EL (cell line): ENCODE data around the gene CARMIL3.
"Not testable (repeated sequence)": the region's sequence is repeated elsewhere in the genome, so short reads cannot be mapped to it uniquely, and the experiment has no call there.

Experiments
- DNase-seq: peaks from one replicate; pipeline ENCODE4 v3.0.0-alpha.2; 2016

The CARMIL3 gene

DNA sequence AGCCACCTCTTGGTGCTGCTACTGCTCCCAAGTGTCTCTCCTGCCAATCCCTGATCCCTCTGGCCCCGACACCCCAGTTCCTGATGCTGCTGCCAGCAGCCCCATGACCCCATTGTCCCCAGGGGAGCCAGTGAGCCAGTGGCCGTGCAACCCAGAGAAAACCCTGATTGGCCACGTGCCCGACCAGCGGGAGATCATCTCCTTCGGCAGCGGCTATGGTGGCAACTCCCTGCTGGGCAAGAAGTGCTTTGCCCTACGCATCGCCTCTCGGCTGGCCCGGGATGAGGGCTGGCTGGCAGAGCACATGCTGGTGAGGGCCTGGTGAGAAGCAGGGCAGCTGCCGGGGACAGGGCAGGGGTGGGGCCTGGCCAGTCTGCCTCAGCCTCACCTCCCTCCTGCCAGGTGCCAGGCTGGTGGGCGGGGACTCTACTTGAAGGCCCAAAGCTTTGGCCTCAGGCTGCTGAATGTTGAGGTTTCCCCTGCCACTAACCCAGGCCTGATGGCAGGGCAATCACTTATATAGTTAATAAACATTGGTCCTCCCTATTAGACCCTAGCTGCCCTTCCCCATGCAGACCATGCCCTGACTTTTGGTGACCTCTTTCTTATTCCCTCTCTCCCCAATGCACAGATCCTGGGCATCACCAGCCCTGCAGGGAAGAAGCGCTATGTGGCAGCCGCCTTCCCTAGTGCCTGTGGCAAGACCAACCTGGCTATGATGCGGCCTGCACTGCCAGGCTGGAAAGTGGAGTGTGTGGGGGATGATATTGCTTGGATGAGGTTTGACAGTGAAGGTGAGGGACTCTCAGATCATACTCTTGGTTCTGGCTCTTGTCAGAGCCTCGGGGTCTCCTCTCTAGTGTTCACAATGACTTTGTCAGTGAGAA lies 47.4 kb downstream of the CARMIL3 start:
- no peak for DNase-seq

- DNase-seq, result no peak
These were observed 48.6 kb downstream of the CARMIL3 start for GRCh38 chr14:24100197-24100981.

DNA sequence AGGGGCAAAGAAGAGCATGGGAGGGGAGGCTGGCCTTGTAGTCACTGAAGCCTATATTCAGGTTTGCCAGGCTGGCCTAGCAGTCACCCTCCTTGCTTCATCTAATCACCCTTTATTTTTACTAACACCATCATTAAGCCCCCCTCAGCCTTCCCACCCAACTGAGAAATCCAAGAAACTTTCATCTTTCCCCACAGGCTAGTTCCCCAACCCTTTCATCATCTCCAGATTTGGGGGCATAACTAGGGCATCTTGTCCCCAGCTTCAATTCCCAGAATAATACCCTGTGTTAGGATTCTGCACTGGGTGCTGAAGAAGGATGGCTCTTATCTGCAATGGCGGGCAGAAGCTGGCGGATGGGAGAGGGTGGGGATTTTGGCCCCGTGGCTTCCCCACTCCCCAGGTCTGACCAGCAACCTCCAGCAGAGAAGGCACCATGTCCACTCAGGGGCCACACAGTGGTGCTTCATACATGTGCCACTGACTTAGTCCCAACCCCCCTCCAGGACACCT lies 49.2 kb downstream of the CARMIL3 start:
- DNase-seq, result no peak

DNA sequence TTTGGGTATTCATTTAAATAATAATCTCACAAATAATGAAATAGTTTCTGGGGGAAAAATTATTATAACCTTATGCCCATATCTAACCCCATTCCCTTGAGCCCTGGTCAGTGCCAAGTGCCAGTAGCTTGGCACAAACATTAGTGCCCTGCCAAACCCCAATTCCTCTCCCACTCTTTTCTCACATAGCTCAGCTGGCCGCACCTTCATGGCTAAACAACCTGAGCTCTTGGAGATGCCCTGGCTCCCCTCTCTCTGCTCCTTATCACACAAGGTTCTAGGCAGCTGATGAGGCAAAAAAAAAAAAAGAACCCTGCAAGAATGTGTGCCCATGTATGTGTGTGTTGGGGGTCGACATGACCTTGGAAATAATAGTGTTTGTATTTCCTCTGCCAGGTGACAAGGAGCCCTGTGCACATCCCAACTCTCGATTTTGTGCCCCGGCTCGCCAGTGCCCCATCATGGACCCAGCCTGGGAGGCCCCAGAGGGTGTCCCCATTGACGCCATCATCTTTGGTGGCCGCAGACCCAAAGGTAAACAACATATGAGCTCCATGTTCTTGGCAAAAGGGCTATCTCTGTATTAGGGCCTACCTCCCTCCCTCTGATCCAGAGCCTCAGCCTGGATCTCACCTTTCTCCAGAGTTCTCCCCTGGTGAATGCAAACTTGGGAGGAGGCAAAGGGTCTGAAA lies 50.7 kb downstream of the CARMIL3 start:
- no peak for DNase-seq

GRCh38 chr14:24103451-24103850 lies 51.6 kb downstream of the CARMIL3 start:
- no peak for DNase-seq

DNA sequence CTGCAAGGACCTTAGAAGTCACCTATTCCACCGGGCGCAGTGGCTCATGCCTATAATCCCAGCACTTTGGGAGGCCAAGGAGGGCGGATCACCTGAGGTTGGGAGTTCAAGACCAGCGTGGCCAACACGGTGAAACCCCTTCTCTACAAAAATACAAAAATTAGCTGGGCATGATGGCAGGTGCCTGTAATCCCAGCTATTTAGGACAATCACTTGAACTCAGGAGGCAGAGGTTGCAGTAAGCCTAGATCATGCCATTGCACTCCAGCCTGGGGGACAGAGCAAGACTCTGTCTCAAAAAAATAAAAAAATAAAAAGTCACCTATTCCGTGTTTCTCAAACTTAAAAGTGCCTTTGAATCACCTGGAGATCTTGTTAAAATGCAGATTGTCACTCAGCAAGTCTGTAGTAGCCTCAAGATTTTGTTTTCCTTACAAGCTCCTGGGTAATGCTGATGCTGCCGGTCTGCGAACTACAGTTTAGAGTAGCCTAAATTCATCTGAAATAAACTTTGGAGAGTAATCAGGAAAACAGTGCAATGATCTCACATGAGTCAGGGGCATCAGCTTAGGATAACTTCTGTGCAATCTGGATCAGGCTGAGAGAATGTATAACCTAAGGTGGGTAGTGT lies 53.9 kb downstream of the CARMIL3 start:
- DNase-seq, result not testable (repeated sequence)

- DNase-seq, result no peak
These were observed 55.0 kb downstream of the CARMIL3 start for GRCh38 chr14:24106672-24107271.

DNA sequence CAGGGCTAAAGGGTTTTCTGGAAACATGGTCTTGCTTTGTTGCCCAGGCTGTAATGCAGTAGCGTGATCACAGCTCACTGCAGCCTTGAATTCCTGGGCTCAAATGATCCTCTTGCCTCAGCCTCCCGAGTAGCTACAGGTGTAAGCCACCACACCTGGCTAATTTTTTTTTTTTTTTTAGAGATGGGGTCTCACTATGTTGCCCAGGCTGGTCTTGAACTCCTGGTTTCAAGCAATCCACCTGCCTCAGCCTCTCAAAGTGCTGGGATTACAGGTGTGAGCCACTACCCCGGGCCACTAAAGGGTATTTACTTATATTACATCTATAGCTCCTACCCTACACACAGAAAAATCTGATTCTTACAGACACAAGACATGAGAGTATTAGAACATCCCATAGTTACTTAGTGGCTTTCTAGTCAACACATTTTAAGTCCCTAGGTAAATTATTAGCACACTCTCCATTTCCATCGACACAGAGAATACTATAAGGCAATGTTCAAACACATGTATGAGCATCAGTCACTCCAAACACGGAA lies 56.6 kb downstream of the CARMIL3 start:
- no peak for DNase-seq

- no peak for DNase-seq
These were observed 58.3 kb downstream of the CARMIL3 start for GRCh38 chr14:24110060-24110459.

GRCh38 chr14:24110523-24110922 lies 58.7 kb downstream of the CARMIL3 start:
- DNase-seq, result no peak

GRCh38 chr14:24113379-24113800 lies 61.6 kb downstream of the CARMIL3 start:
- no peak for DNase-seq

GRCh38 chr14:24113801-24114531 lies 62.2 kb downstream of the CARMIL3 start:
- DNase-seq, result peak; percentile 95

DNA sequence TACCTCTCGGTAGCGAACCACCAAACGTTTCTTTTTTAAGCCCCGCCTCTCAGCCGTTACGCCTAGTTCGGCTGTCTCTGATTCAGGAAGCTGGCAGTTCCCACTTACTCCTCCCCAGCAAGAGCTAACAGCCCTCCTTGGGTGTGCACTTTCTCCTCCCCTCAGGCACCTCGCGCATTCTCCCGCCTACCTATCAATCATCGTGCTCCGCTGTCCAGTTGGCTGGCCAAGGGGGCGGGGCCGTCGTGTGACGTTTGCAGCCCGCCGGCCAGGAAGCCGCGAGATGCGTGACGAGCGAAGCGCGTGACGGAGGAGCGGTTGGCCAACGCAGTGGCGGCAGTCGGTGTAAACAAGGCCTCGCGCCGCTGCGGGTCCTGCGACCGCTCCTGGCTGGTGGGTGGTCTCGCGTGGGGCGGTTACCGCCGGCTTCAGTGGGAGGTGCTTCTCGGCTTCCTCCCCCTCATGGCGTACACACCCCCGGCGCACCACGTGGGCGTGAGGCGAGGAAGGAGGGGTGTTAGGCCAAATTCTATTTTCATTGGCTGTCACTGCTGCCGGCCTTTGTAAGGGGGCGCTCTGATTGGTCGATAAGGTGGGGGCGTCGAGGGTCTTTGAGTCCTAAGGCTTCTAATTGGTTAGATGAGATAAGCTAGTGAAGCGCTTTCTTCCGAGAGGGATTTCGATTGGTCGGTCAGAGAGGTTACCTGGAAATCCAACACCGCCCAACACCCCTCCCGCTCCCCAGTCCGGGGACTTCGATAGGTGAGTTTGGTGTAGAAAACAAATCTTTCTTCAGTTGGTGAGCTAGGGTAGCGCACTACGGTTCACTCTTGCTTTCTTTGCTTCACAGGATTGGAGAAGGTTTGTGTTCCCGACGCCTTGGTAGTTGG lies 63.0 kb downstream of the CARMIL3 start, which contains the start of the genes DCAF11 and NRL:
TSS of gene DCAF11 (plus strand) at position 246 of the 890 bp plus-strand sequence. CDS start 818 bp downstream, outside the sequence.
TSS of gene NRL (minus strand) at position 418 of the 890 bp plus-strand sequence. CDS start 32,101 bp downstream, outside the sequence.
- DNase-seq, result peak; percentile 100

- DNase-seq, result no peak
These were observed 63.8 kb downstream of the CARMIL3 start for GRCh38 chr14:24115422-24116127.

GRCh38 chr14:24116128-24116814 lies 64.5 kb downstream of the CARMIL3 start:
- DNase-seq, result no peak

DNA sequence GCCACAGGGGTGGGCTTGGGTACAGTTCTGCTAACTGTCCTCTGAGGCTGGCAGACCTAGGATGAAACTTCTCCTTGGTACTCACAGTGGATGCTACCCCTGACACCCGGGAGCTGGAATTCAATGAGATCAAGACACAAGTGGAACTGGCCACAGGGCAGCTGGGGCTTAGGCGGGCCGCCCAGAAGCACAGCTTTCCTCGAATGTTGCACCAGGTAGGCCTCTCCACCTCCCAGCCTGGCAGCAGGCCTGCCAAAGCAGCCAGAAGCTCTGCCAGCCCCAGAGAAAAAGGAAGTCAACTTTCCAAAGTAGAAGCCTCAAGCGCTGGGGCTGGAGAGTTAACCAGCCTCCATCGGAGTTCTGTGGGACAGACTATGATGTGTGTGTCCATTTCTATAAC lies 65.4 kb downstream of the CARMIL3 start:
- no peak for DNase-seq
